Effector memory CD4-positive, alpha-beta T cell (primary cell): ENCODE results near the gene KIF1A.
"Not testable (repeated sequence)": the region's sequence is repeated elsewhere in the genome, so short reads cannot be mapped to it uniquely, and the experiment has no call there.

ENCODE experiments used
- DNase-seq, 3 donors: peaks; one replicate each; pipeline ENCODE4 v3.0.0-alpha.2; 2020
- H3K27ac ChIP-seq: 2 replicates; pipeline ENCODE4 v1.7.0; 2013; ENCODE audit warnings: mild to moderate bottlenecking, low read length, moderate library complexity; ENCODE audit not compliant: insufficient read depth, poor library complexity, severe bottlenecking
- H3K27me3 ChIP-seq: replicated peaks from 2 replicates; pipeline ENCODE4 v1.7.0; 2013; ENCODE audit warnings: mild to moderate bottlenecking, low read length; ENCODE audit not compliant: insufficient read depth, control insufficient read depth, poor library complexity, severe bottlenecking
- H3K36me3 ChIP-seq: 2 replicates; pipeline ENCODE4 v1.7.0; 2013; ENCODE audit warnings: mild to moderate bottlenecking, low read length, moderate library complexity; ENCODE audit not compliant: control insufficient read depth, insufficient read depth
- H3K4me1 ChIP-seq: 2 replicates; pipeline ENCODE4 v1.7.0; 2013; ENCODE audit warnings: low read length, mild to moderate bottlenecking; ENCODE audit not compliant: control insufficient read depth, insufficient read depth, poor library complexity, severe bottlenecking
- H3K4me3 ChIP-seq: 2 replicates; pipeline ENCODE4 v1.7.0; 2013; ENCODE audit warnings: low read length, low read depth, mild to moderate bottlenecking; ENCODE audit not compliant: insufficient read depth, poor library complexity, severe bottlenecking
- H3K9me3 ChIP-seq: 2 replicates; pipeline ENCODE4 v1.7.0; 2013; ENCODE audit warnings: mild to moderate bottlenecking, low read length, moderate library complexity; ENCODE audit not compliant: control insufficient read depth

The KIF1A gene

DNA sequence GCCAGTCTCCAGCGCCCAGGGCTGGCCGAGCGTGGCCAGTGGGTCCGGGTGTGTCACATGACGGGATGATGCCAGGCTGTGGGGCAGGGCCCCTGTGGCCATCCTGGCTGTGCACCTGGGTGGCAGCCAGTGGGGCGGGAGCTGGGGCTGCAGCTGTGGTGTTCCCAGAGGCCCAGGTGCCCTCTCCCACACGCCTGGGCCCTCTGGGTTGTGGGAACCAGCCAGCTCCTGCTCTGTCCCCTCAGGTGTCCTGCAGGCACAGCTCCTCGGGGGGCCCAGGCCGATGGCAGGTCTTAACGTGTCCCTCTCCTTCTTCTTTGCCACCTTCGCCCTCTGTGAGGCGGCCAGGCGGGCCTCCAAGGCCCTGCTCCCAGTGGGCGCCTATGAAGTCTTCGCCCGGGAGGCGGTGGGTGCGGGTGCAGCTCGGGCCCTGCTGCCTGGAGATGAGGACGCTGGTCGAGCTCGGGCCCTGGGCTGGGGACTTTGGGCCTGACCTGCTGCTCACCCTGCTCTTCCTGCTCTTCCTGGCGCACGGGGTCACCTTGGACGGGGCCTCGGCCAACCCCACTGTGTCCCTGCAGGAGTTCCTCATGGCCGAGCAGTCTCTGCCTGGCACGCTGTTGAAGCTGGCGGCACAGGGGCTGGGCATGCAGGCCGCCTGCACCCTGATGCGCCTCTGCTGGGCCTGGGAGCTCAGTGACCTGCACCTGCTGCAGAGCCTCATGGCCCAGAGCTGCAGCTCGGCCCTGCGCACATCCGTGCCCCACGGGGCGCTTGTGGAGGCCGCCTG, 128.2 kb downstream of the KIF1A start, which contains the start of gene AQP12A:
Gene AQP12A, plus strand, starts transcription at position 236 of the 790 bp plus-strand sequence. Its CDS starts 48 bp downstream, at position 284.
- H3K4me3 ChIP-seq, H3K36me3 ChIP-seq, H3K27me3 ChIP-seq, H3K27ac ChIP-seq, H3K4me1 ChIP-seq, H3K9me3 ChIP-seq, DNase-seq: not testable (repeated sequence)

GRCh38 chr2:240691075-240691427, 129.0 kb downstream of the KIF1A start:
- H3K4me1 ChIP-seq, H3K27me3 ChIP-seq, H3K9me3 ChIP-seq, H3K4me3 ChIP-seq, DNase-seq, H3K36me3 ChIP-seq, H3K27ac ChIP-seq: not testable (repeated sequence)

- H3K27me3 ChIP-seq, H3K36me3 ChIP-seq, H3K27ac ChIP-seq, H3K9me3 ChIP-seq, DNase-seq, H3K4me1 ChIP-seq, H3K4me3 ChIP-seq: not testable (repeated sequence)
Measured at GRCh38 chr2:240690421-240691074, 129.5 kb downstream of the KIF1A start.

DNA sequence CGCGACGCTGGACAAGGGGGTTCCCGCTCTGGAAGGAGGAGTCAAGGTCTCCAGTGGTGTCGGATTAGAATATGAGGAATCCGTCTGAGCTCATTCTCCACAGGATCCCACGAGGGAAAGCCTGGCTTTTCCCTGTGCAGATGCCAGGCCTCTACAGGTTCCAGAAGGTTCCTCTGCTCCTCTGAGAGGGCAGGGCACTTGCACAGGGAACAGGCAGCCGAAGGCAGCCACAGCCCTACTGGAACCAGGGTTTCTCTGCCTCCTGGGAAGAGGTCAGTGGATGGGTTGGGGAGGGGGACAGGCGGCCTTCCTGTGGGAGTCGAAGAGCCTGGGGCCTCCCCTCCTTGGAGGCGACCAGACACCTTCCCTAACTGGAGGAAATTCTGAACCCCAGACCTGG, 130.0 kb downstream of the KIF1A start:
- Histone ChIP-seq H3K4me3 (no peak overlapping the region), H3K9me3 (no peaks in the 10 kb centered on the region), H3K36me3 (no peaks in the 10 kb centered on the region), H3K27me3 (no peaks in the 10 kb centered on the region), H3K4me1 (no peaks in the 10 kb centered on the region), H3K27ac (no peak overlapping the region)
- no peak for DNase-seq

GRCh38 chr2:240688553-240688919, 131.5 kb downstream of the KIF1A start:
- Histone ChIP-seq H3K27me3 (no peaks in the 10 kb centered on the region), H3K36me3 (no peaks in the 10 kb centered on the region), H3K27ac (no peak overlapping the region), H3K4me1 (no peaks in the 10 kb centered on the region), H3K9me3 (no peaks in the 10 kb centered on the region), H3K4me3 (no peak overlapping the region)
- DNase-seq = no peak

- H3K27ac ChIP-seq = no peak overlapping the region
Measured at GRCh38 chr2:240687741-240688552, 132.1 kb downstream of the KIF1A start.

DNA sequence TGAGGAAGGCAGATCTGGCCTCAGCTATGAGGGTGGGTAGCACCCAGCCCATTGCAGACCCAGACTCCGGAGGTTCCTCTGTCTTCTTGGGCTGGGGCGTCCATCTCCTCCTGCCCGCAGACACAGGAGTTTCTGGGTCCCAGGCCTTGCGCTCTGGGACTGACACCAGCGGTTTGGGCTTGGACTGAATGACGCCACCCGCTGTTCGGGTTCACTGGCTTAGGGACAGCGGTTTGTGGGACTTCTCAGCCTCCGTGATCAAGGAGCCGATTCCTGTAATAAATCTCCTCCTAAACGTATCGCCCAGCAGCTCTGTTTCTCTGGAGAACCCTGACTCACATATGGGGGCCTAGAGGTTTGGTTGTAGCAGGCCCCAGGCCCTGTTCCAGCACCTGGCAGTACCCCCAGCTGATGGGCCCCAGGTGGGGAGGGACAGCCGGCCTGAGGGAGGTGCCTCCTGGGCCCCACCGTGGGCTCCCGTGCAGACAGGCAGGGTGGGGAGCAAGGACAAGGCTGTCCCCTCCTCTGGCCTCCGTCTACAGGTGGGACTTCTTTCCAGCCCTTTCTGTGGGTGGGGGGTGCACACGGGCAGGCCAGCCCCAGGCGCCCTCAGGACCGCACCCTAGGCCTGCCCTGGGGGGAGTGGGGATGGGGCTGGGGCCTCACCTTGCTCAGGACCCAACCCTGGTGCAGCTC, 132.8 kb downstream of the KIF1A start:
- H3K4me3 ChIP-seq = no peak overlapping the region
- H3K27me3 ChIP-seq = no peaks in the 10 kb centered on the region
- no peak overlapping the region for H3K27ac ChIP-seq
- no peak for DNase-seq
- H3K9me3 ChIP-seq = no peaks in the 10 kb centered on the region
- H3K36me3 ChIP-seq = no peaks in the 10 kb centered on the region
- H3K4me1 ChIP-seq = no peaks in the 10 kb centered on the region

More at GRCh38 chr2:240687741-240688552, 132.1 kb downstream of the KIF1A start:
- no peaks in the 10 kb centered on the region for H3K4me1 ChIP-seq
- no peak for DNase-seq
- H3K27me3 ChIP-seq = no peaks in the 10 kb centered on the region
- H3K36me3 ChIP-seq = no peaks in the 10 kb centered on the region
- H3K4me3 ChIP-seq = no peak overlapping the region
- no peaks in the 10 kb centered on the region for H3K9me3 ChIP-seq

- Histone ChIP-seq H3K4me3 (no peak overlapping the region), H3K9me3 (no peaks in the 10 kb centered on the region)
- DNase-seq = no peak
Measured at GRCh38 chr2:240686460-240686859, 133.6 kb downstream of the KIF1A start.

DNA sequence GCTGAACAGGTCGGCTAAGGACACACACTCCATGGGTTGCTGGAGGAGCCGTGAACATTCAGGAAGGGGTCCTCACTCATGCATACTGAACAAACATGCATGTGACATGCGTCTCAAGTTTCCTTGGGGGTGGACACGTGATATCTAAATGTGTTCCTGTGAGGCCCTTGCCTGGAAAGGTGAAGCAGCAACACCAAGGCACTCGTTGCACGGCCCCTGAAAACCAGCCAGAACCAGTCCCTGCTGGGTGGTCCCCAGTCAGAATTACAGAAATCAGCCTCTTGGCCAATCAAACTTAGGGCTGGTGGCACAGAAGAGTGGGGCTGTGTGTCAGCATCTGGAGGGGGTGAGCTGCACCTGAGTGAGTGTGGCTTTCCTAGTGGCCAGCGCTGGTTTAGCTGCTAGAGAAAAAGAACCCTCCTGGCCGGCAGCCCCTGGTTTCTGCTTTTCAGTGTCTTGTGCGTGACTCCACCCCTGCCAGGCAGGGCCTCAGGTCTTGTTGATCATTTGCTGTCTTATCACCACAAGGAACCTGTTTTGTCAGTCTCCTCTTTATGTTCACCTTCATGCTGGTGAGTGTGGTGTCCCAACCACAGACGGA, 134.1 kb downstream of the KIF1A start:
- no peaks in the 10 kb centered on the region for H3K4me1 ChIP-seq
- DNase-seq = no peak
- no peak overlapping the region for H3K27ac ChIP-seq
- no peaks in the 10 kb centered on the region for H3K27me3 ChIP-seq
- no peaks in the 10 kb centered on the region for H3K36me3 ChIP-seq
- no peaks in the 10 kb centered on the region for H3K9me3 ChIP-seq
- H3K4me3 ChIP-seq = no peak overlapping the region

More at GRCh38 chr2:240686460-240686859, 133.6 kb downstream of the KIF1A start:
- Histone ChIP-seq H3K36me3 (no peaks in the 10 kb centered on the region), H3K27ac (no peak overlapping the region), H3K4me1 (no peaks in the 10 kb centered on the region), H3K27me3 (no peaks in the 10 kb centered on the region)
